SJSA1 (cell line): Measurements from ENCODE around the gene LARP1B. TPM values are rescaled to one million over a fixed set of nuclear protein-coding genes. Genes with fewer than 3 reads are reported as not detected.
"Not testable (repeated sequence)": the region's sequence is repeated elsewhere in the genome, so short reads cannot be mapped to it uniquely, and the experiment has no call there.

Source experiments
- DNase-seq, 2 experiments: peaks; one replicate each; pipeline ENCODE4 v3.0.0-alpha.2; 2015 to 2020; ENCODE audit warnings: low spot score in 2 of 2, low read depth in 1 of 2
- H3K27ac ChIP-seq: fragments of 250-450 bp; sonication (Bioruptor Pico); 2 replicates; pipeline ENCODE4 v1.5.1; 2020; ENCODE audit warnings: mild to moderate bottlenecking, moderate library complexity
- H3K27me3 ChIP-seq: fragments of 250-450 bp; sonication (Bioruptor Pico); replicated peaks from 2 replicates; pipeline ENCODE4 v1.5.1; 2020; ENCODE audit warnings: mild to moderate bottlenecking, moderate library complexity
- H3K36me3 ChIP-seq: fragments of 250-450 bp; sonication (Bioruptor Pico); 2 replicates; pipeline ENCODE4 v1.5.1; 2020; ENCODE audit warnings: mild to moderate bottlenecking
- H3K4me1 ChIP-seq: fragments of 250-450 bp; sonication (Bioruptor Pico); replicated peaks from 2 replicates; pipeline ENCODE4 v1.6.1; 2021; ENCODE audit warnings: mild to moderate bottlenecking
- H3K4me3 ChIP-seq: fragments of 250-450 bp; sonication (Bioruptor Pico); 2 replicates; pipeline ENCODE4 v1.5.1; 2020; ENCODE audit warnings: mild to moderate bottlenecking
- H3K9me3 ChIP-seq: fragments of 250-450 bp; sonication (Bioruptor Pico); replicated peaks from 2 replicates; pipeline ENCODE4 v1.5.1; 2020; ENCODE audit warnings: mild to moderate bottlenecking
- total RNA-seq: library from RNA; depleted of rRNA; stranded (reverse); fragments of >200 nt; shearing (Covaris generic); gene quantifications from 2 replicates; pipeline ENCODE4 v1.2.3, GENCODE V29; 2014; rRNA removed

LARP1B gene
- total RNA-seq, 1 experiment from 2014 or later = 42.5 TPM

DNA sequence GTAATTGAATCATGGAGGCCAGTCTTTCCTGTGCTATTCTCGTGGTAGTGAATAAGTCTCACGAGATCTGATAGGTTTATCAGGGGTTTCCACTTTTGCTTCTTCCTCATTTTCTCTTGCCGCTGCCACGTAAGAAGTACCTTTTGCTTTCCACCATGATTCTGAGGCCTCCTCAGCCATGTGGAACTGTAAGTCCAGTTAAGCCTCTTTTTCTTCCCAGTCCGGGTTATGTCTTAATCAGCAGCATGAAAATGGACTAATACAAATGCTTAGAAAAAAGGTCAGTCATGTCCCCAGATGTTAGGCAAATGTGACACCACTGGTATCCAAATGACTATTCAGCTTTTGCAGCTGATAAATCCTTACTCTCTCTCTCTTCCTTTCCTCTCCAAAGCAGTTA, 184.3 kb downstream of the LARP1B start:
- not testable (repeated sequence) for DNase-seq, H3K27me3 ChIP-seq, H3K9me3 ChIP-seq, H3K27ac ChIP-seq, H3K36me3 ChIP-seq, H3K4me3 ChIP-seq
- H3K4me1 ChIP-seq = peaks cover 27% of the 10 kb centered on the region

DNA sequence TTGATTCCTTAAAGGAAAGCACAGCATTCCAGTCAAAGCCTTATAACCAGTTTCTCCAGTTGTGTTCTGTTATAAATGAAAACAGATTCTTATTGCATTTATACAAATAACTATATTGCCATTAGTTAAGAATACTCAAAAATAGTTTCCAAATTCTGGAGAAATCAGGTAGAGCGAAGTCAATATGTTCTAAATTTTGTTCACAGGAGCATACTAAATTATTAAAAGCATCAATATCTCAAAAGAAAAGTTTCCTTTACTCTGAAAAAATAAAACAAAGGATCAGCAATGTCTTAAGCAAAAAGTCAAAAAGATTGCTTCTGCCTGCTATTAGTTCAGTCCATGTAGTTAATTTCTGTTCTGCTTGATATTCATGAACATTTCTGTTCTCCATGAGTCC, 186.8 kb downstream of the LARP1B start:
- Histone ChIP-seq H3K36me3 (no peaks in the 10 kb centered on the region), H3K27ac (no peak overlapping the region), H3K4me1 (peaks cover 5% of the 10 kb centered on the region), H3K27me3 (no peaks in the 10 kb centered on the region), H3K9me3 (no peaks in the 10 kb centered on the region), H3K4me3 (no peak overlapping the region)
- DNase-seq = no peak

DNA sequence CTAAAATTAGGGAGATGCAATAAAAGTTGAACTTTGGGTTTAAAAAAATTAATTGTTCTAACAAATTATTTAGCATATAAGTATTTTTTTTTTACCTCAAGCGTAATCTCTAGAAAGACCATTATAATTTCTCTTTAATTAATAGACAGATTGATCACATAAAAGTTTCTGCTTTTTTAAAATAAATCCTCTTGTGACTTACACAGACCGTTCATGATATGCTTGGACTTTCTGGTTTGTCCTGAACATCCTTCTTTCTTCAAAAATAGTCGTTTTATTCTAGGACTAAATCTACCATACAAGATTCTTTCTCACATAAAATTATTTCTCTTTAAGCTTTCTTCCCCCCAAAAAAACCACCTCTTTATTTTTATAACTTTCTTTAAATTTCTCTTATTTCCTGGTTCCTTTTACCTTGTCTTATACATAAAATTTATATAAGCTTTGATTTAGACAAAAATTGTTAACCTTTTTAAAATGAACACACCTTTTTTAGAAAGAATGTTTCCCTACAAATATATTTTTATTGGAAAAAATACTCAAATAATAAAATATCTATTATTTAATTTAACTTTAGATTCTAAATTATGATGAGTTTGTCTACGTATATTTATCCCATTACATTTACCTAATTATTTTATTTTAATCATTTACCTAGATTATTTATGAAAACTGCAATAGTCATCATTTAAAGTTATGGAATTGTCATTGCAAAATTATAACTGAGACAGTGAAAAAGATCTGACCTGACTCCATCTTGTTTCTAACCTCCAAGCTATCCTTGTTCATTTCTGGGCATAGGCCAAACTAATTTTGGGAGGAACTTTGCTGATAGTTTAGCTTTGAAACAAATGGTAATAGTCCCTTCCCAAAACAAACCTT, 188.9 kb downstream of the LARP1B start:
- H3K27me3 ChIP-seq = no peaks in the 10 kb centered on the region
- H3K4me3 ChIP-seq = no peak overlapping the region
- no peaks in the 10 kb centered on the region for H3K9me3 ChIP-seq
- H3K27ac ChIP-seq = no peak overlapping the region
- no peaks in the 10 kb centered on the region for H3K36me3 ChIP-seq
- H3K4me1 ChIP-seq = no peaks in the 10 kb centered on the region
- DNase-seq = no peak

DNA sequence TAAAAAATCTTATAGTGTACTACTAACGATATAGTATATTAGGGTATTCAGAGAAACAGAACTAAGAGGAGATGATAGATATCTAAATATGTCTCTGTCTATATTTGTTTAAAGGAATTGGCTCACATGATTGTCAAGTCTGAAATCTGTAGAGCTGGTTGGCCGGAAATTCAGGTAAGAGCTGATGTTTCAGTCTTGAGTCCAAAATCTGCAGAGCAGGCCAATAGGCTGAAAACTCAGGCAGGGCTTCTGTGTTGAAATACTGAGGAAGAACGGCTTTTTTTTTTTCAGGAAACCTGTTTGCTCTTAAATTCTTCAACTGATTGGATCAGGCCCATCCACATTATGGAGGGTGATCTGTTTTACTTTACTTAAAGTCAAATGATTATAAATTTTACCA, 194.8 kb downstream of the LARP1B start:
- Histone ChIP-seq H3K4me3 (no peak overlapping the region), H3K4me1 (0 out of 2 replicates have a peak, but pooled peaks cover 4% of the 10 kb centered on the region), H3K9me3 (no peaks in the 10 kb centered on the region), H3K36me3 (no peaks in the 10 kb centered on the region), H3K27ac (no peak overlapping the region), H3K27me3 (no peaks in the 10 kb centered on the region)
- no peak for DNase-seq

DNA sequence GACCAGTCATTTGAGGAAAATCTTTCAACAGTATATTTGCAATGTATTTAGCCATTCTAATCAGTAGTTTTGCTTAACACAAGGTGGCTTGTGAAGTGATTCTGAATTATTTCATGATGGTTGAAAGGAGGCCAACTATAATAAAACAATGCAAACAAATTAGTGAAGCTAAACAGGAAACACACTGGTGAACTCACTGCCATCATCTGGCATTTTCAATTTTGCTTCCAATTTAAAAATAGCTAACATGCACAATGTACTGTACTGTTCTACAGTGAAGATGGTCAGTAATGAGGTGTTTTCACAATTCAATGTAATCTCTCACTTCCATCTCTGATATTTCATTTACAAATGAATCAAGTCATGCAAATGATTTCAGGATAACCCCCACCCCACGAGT, 195.4 kb downstream of the LARP1B start:
- no peak for DNase-seq
- Histone ChIP-seq H3K4me3 (no peak overlapping the region), H3K27ac (no peak overlapping the region), H3K36me3 (no peaks in the 10 kb centered on the region), H3K4me1 (0 out of 2 replicates have a peak, but pooled peaks cover 4% of the 10 kb centered on the region), H3K27me3 (no peaks in the 10 kb centered on the region), H3K9me3 (no peaks in the 10 kb centered on the region)

GRCh38 chr4:128258166-128258565, 197.1 kb downstream of the LARP1B start:
- not testable (repeated sequence) for DNase-seq

DNA sequence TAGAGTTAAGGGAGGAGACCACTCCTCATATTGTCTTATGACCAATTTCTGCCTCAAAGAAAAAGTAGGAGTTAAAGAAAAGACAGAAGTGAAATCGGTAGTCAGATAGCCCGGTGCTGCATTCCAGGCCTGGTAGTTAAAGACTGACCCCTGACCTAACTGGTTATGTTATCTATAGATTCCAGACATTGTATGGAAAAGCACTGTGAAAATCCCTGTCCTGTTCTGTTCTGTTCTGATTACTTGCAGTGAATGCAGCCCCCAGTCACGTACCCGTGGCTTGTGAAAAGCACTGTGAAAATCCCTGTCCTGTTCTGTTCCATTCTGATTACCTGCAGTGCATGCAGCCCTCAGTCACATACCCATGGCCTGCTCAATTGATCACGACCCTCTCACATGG, 198.8 kb downstream of the LARP1B start:
- not testable (repeated sequence) for H3K4me3 ChIP-seq, H3K36me3 ChIP-seq, H3K27ac ChIP-seq, DNase-seq, H3K27me3 ChIP-seq, H3K9me3 ChIP-seq, H3K4me1 ChIP-seq

More at GRCh38 chr4:128258166-128258565, 197.1 kb downstream of the LARP1B start:
- H3K9me3 ChIP-seq, H3K27ac ChIP-seq, H3K4me3 ChIP-seq, H3K36me3 ChIP-seq, H3K4me1 ChIP-seq, H3K27me3 ChIP-seq: not testable (repeated sequence)

Other genes starting within 250 kb of the LARP1B start
- 39.9 and 81.7 TPM in 2 replicates for gene PLK4, start 180.4 kb upstream of the LARP1B start, total RNA-seq
- 23.6 and 40.6 TPM in 2 replicates for gene MFSD8, start 96.1 kb upstream of the LARP1B start, total RNA-seq
- gene ABHD18, start 95.9 kb upstream of the LARP1B start, total RNA-seq = 6.9 and 7.1 TPM in 2 replicates
- gene PGRMC2, start 226.5 kb downstream of the LARP1B start, total RNA-seq = 18.1 and 36.5 TPM in 2 replicates